Activated B cell treated with CpG ODN at 0.5 μM for 24 hours (primary cell): ENCODE measurements around the gene UNC93B1. TPM values are rescaled to one million over a fixed set of nuclear protein-coding genes. Genes with fewer than 3 reads are reported as not detected.
"Not testable (repeated sequence)": the region's sequence is repeated elsewhere in the genome, so short reads cannot be mapped to it uniquely, and the experiment has no call there.

Source experiments
- ATAC-seq: fragments of 200-7000 bp; cut with Tn5 transposase; one replicate; pipeline ENCODE4 v1.10.0; 2021; ENCODE audit warnings: low read depth, mild to moderate bottlenecking, moderate library complexity
- CTCF ChIA-PET: fragments of 350-600 bp; sonication (Branson Sonifier 250); formaldehyde crosslinking; loops from one replicate; lab custom pipeline; 2021; ENCODE audit warnings: antibody characterized with exemption; lab: Charles Lee
- POLR2A ChIA-PET: fragments of 350-600 bp; sonication (Branson Sonifier 250); formaldehyde crosslinking; loops from one replicate; lab custom pipeline; 2021; ENCODE audit warnings: antibody characterized with exemption; lab: Charles Lee
- DNase-seq: peaks from one replicate; pipeline ENCODE4 v3.0.0; 2022
- H3K27ac Mint-ChIP-seq: one replicate; pipeline ENCODE4 v1.8.0; 2020; ENCODE audit warnings: mixed read lengths
- H3K27me3 Mint-ChIP-seq: one replicate; pipeline ENCODE4 v1.8.0; 2021; ENCODE audit warnings: mixed read lengths
- H3K36me3 Mint-ChIP-seq: one replicate; pipeline ENCODE4 v1.8.0; 2021; ENCODE audit warnings: low read depth, mixed read lengths
- H3K4me1 Mint-ChIP-seq: one replicate; pipeline ENCODE4 v1.8.0; 2021; ENCODE audit warnings: mixed read lengths
- H3K4me3 Mint-ChIP-seq: one replicate; pipeline ENCODE4 v1.8.0; 2020; ENCODE audit warnings: mild to moderate bottlenecking, mixed read lengths
- H3K9me3 Mint-ChIP-seq: one replicate; pipeline ENCODE4 v1.8.0; 2020; ENCODE audit warnings: mixed read lengths
- intact Hi-C: fragments of 100-400 bp; cut with micrococcal nuclease; formaldehyde crosslinking; loops from one replicate; pipeline ENCODE4 v1.15.1; 2024
- total RNA-seq: library from RNA; stranded (reverse); gene quantifications from 2 replicates; pipeline ENCODE4 v1.2.3, GENCODE V29; 2022
- TF ChIP-seq, protein P1 (sequence below): fragments of 200-600 bp; IDR thresholded peaks from one replicate; pipeline ENCODE4 v1.8.0; 2022; ENCODE audit warnings: antibody characterized with exemption, mild to moderate bottlenecking

UNC93B1 gene
- total RNA-seq, 1 donor from 2014 or later: 133 TPM

- ATAC-seq (no peak), DNase-seq (no peak)
- H3K4me1 Mint-ChIP-seq: peaks cover 64% of the 10 kb centered on the region
- H3K9me3 Mint-ChIP-seq: no peaks in the 10 kb centered on the region
- TF ChIP-seq, protein P1, sequence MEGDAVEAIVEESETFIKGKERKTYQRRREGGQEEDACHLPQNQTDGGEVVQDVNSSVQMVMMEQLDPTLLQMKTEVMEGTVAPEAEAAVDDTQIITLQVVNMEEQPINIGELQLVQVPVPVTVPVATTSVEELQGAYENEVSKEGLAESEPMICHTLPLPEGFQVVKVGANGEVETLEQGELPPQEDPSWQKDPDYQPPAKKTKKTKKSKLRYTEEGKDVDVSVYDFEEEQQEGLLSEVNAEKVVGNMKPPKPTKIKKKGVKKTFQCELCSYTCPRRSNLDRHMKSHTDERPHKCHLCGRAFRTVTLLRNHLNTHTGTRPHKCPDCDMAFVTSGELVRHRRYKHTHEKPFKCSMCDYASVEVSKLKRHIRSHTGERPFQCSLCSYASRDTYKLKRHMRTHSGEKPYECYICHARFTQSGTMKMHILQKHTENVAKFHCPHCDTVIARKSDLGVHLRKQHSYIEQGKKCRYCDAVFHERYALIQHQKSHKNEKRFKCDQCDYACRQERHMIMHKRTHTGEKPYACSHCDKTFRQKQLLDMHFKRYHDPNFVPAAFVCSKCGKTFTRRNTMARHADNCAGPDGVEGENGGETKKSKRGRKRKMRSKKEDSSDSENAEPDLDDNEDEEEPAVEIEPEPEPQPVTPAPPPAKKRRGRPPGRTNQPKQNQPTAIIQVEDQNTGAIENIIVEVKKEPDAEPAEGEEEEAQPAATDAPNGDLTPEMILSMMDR: no peak
- CTCF ChIA-PET: no interaction called here
- H3K36me3 Mint-ChIP-seq: peaks cover 55% of the 10 kb centered on the region
- H3K4me3 Mint-ChIP-seq: no peak overlapping the region
- POLR2A ChIA-PET: no interaction called here
- intact Hi-C loops: no loop called here
- H3K27ac Mint-ChIP-seq: no peak overlapping the region
- no peaks in the 10 kb centered on the region for H3K27me3 Mint-ChIP-seq
Measured at GRCh38 chr11:67996051-67996450, 7.8 kb downstream of the UNC93B1 start.

DNA sequence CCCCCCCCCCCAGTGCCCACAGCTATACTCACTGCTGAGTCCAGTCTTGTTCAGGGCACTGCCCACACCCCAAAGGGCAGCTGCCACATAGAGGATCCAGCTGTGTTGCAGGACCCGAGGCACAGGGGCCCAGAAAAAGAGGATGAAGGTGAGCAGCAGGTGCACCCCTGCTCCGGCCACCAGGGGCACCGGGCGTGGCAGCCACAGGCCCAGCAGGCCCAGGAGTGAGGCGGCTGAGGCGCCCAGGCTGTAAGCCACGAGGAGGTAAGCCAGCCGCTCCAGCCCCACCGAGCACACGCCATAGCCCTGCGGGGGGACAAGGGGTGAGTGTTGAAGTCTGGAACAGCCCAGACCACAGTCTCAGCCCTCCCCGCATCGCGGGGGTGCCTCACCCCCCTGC, 8.3 kb downstream of the UNC93B1 start:
- ATAC-seq, DNase-seq, H3K9me3 Mint-ChIP-seq, H3K27me3 Mint-ChIP-seq, H3K4me3 Mint-ChIP-seq, H3K27ac Mint-ChIP-seq, CTCF ChIA-PET, POLR2A ChIA-PET: not testable (repeated sequence)
- intact Hi-C loops: loop anchor here (2.0 kb wide), 1 partner anchor 13 kb away; no protein-coding TSS in a partner anchor
- Mint-ChIP-seq H3K36me3 (peaks cover 55% of the 10 kb centered on the region), H3K4me1 (peaks cover 62% of the 10 kb centered on the region)

DNA sequence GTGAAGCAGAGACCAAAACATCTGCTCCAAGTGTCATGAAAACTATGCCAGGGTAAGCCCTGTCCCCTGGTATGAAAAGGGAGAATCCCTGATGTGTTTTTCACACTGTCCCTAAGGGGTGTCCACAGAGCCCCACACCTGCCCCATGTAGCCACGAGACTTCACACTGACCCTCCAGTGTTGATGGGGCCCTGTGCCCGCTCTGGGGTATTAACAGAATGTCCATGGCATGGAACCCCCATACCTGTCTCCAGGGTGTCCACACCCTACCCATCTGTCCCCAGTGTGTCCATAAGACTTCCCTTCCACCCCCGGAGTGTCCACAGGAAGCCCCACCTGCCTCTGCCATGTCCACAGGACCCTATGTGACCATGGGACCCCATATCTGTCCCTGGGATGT, 8.8 kb downstream of the UNC93B1 start:
- CTCF ChIA-PET, H3K4me3 Mint-ChIP-seq, DNase-seq, ATAC-seq, H3K9me3 Mint-ChIP-seq, H3K27me3 Mint-ChIP-seq: not testable (repeated sequence)
- H3K4me1 Mint-ChIP-seq: peaks cover 58% of the 10 kb centered on the region
- H3K27ac Mint-ChIP-seq: peak overlapping the region; percentile 63
- POLR2A ChIA-PET: interaction anchor here (1.8 kb wide), 1 partner anchor 7 kb away, joined by 12 read pairs; no protein-coding TSS in a partner anchor
- intact Hi-C loops: loop anchor here (2.0 kb wide), 1 partner anchor 14 kb away; no protein-coding TSS in a partner anchor
- H3K36me3 Mint-ChIP-seq: peaks cover 53% of the 10 kb centered on the region

DNA sequence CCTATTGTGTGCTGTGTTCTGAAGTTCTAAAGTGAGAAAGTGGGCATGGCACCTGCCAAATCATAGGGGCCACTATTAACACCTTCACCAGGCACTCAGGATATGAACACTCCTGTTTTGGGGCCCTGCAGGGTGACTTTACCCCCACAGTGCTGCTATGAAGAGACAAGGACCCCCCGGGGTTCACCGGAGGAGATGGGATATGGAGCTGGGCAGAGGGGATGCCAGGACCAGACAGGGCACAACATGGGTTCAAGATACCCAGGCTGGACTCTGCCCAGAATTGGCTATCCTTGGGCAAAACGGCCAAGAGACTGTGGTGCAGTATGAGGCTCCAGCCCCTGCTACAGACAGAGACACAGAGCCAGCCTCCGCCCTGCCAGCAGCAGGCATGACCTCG, 9.5 kb downstream of the UNC93B1 start:
- Mint-ChIP-seq H3K27ac (peak overlapping the region; percentile 79), H3K36me3 (peaks cover 51% of the 10 kb centered on the region), H3K4me1 (peaks cover 50% of the 10 kb centered on the region), H3K4me3 (peak overlapping the region; percentile 57)
- ATAC-seq, H3K9me3 Mint-ChIP-seq, H3K27me3 Mint-ChIP-seq, DNase-seq: not testable (repeated sequence)
- ChIA-PET CTCF (interaction anchor here (0.6 to 1.8 kb wide), 4 partner anchors 8 to 305 kb away, joined by 3 to 6 read pairs (median 4); partner anchors contain the start of gene ALDH3B1), POLR2A (interaction anchor here (0.7 to 1.8 kb wide), 2 partner anchors 8 to 466 kb away, joined by 3 to 12 read pairs; partner anchors contain the start of gene PPP6R3)
- intact Hi-C loops: loop anchor here (2.0 to 5.0 kb wide), 2 partner anchors 14 to 147 kb away; no protein-coding TSS in a partner anchor

DNA sequence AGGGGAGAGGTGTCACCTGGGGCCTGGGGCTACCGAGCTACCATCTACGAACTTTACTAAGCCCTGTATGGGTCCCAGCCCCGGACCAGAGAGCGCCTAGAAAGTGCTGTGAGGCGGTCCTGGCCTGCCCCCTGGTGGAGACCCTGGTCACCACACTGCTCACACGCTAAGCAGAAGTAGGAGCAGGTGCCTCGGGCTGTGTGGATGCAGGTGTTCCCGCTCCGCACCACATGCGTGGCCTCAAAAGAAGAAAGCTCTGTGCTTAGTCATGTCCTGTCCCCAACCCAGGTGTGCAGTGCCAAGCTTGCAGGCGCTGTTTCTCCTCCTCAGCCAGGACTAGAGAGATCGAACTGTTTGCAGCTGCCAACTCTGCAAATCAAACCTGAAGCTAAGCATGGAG, 10.1 kb downstream of the UNC93B1 start:
- H3K4me1 Mint-ChIP-seq: peaks cover 45% of the 10 kb centered on the region
- ATAC-seq: peak; percentile 19
- not testable (repeated sequence) for H3K9me3 Mint-ChIP-seq, H3K27me3 Mint-ChIP-seq
- H3K36me3 Mint-ChIP-seq: peaks cover 47% of the 10 kb centered on the region
- peak overlapping the region; percentile 79 for H3K27ac Mint-ChIP-seq
- ChIA-PET CTCF (interaction anchor here (0.6 to 1.8 kb wide), 4 partner anchors 9 to 306 kb away, joined by 3 to 6 read pairs (median 4); partner anchors contain the start of gene ALDH3B1), POLR2A (interaction anchor here (0.7 to 1.8 kb wide), 2 partner anchors 9 to 467 kb away, joined by 3 to 12 read pairs; partner anchors contain the start of gene PPP6R3)
- peak; percentile 55 for DNase-seq
- H3K4me3 Mint-ChIP-seq: peak overlapping the region; percentile 57
- intact Hi-C loops: loop anchor here (2.0 to 5.0 kb wide), 2 partner anchors 15 to 147 kb away; no protein-coding TSS in a partner anchor

GRCh38 chr11:67991347-67992121, 12.4 kb downstream of the UNC93B1 start:
- Mint-ChIP-seq H3K4me1 (peaks cover 23% of the 10 kb centered on the region), H3K36me3 (peaks cover 24% of the 10 kb centered on the region)
- DNase-seq: peak; percentile 15
- H3K9me3 Mint-ChIP-seq, H3K4me3 Mint-ChIP-seq, H3K27me3 Mint-ChIP-seq, ATAC-seq, POLR2A ChIA-PET, CTCF ChIA-PET, H3K27ac Mint-ChIP-seq: not testable (repeated sequence)
- intact Hi-C loops: loop anchor here (5.0 kb wide), 1 partner anchor 144 kb away; no protein-coding TSS in a partner anchor

GRCh38 chr11:67990546-67991346, 13.2 kb downstream of the UNC93B1 start:
- H3K9me3 Mint-ChIP-seq, POLR2A ChIA-PET, CTCF ChIA-PET, H3K27me3 Mint-ChIP-seq, H3K27ac Mint-ChIP-seq, H3K4me3 Mint-ChIP-seq: not testable (repeated sequence)
- intact Hi-C loops: loop anchor here (5.0 kb wide), 1 partner anchor 143 kb away; no protein-coding TSS in a partner anchor
- Mint-ChIP-seq H3K4me1 (peaks cover 18% of the 10 kb centered on the region), H3K36me3 (peaks cover 21% of the 10 kb centered on the region)
- peak; percentile 77 for ATAC-seq
- DNase-seq: peak; percentile 21

- CTCF ChIA-PET, H3K27ac Mint-ChIP-seq, H3K36me3 Mint-ChIP-seq, H3K4me3 Mint-ChIP-seq, DNase-seq, H3K4me1 Mint-ChIP-seq, POLR2A ChIA-PET, H3K9me3 Mint-ChIP-seq, intact Hi-C loops, ATAC-seq, H3K27me3 Mint-ChIP-seq: not testable (repeated sequence)
Measured at GRCh38 chr11:67985302-67985701, 18.6 kb downstream of the UNC93B1 start.
